Upper lobe of right lung (tissue), 1 donor: Measurements from ENCODE around the gene NPHP1. TPM values are rescaled to one million over a fixed set of nuclear protein-coding genes. Genes with fewer than 3 reads are reported as not detected.
"Not testable (repeated sequence)": the region's sequence is repeated elsewhere in the genome, so short reads cannot be mapped to it uniquely, and the experiment has no call there.

ENCODE experiments used
- ATAC-seq: fragments of 200-7000 bp; cut with Tn5 transposase; one replicate; pipeline ENCODE4 v1.9.1; 2020; ENCODE audit warnings: mild to moderate bottlenecking, moderate library complexity
- DNase-seq: peaks from one replicate; pipeline ENCODE4 v3.0.0-alpha.2; 2020
- H3K27ac ChIP-seq: fragments of 200-600 bp; one replicate; pipeline ENCODE4 v1.8.0; 2022
- H3K27me3 ChIP-seq: fragments of 200-600 bp; one replicate; pipeline ENCODE4 v1.8.0; 2022; ENCODE audit warnings: mild to moderate bottlenecking
- H3K36me3 ChIP-seq: fragments of 200-600 bp; one replicate; pipeline ENCODE4 v1.8.0; 2022
- H3K4me1 ChIP-seq: fragments of 200-600 bp; one replicate; pipeline ENCODE4 v1.8.0; 2022
- H3K4me3 ChIP-seq: fragments of 200-600 bp; one replicate; pipeline ENCODE4 v1.8.0; 2022; ENCODE audit warnings: mild to moderate bottlenecking
- H3K9me3 ChIP-seq: fragments of 200-600 bp; one replicate; pipeline ENCODE4 v1.8.0; 2022
- CTCF ChIP-seq: fragments of 200-600 bp; IDR thresholded peaks from one replicate; pipeline ENCODE4 v1.8.0; 2022; ENCODE audit warnings: antibody characterized with exemption
- intact Hi-C: fragments of 100-400 bp; cut with DNase I; formaldehyde crosslinking; loops from one replicate; pipeline ENCODE4 v1.11.0; 2022
- long read RNA-seq: library from polyadenylated mRNA; unstranded; transcript quantifications from one replicate; pipeline ENCODE4 v2.0.0, GENCODE V29; 2021
- total RNA-seq: library from RNA; stranded (reverse); fragmentation: NEBNext Ultra II Directional; extraction: Animal tissue kit (Norgen Biotek cat#: 25700); gene quantifications from one replicate; pipeline ENCODE4 v1.2.1, GENCODE V29; 2021
- donor health status: DM: no; HTN: yes; CAD: no; lungs with severe emphysema.

NPHP1 gene
- 4.1 TPM for total RNA-seq
- long read RNA-seq, partial matches to known transcripts = 0 of 5 reads
- long read RNA-seq, other reads (novel, unspliced or antisense) = 3 of 5 reads

- Histone ChIP-seq H3K9me3 (no peaks in the 10 kb centered on the region), H3K27ac (peak within 1 kb of the TSS; percentile 64), H3K36me3 (no peaks in the 10 kb centered on the region), H3K4me1 (no peaks in the 10 kb centered on the region), H3K4me3 (peak within 1 kb of the TSS; percentile 70), H3K27me3 (no peaks in the 10 kb centered on the region)
- peak; percentile 92 for DNase-seq
- no peak for TF ChIP-seq CTCF
- ATAC-seq = peak; percentile 99
- intact Hi-C loops = no loop called here
Measured at GRCh38 chr2:110204408-110205385, at the start of gene NPHP1. Gene NPHP1, minus strand, starts transcription at chr2:110205013. Its CDS starts 45 bp downstream, at chr2:110204968.

- H3K4me3 ChIP-seq, H3K27ac ChIP-seq, DNase-seq, intact Hi-C loops, H3K36me3 ChIP-seq, H3K4me1 ChIP-seq, H3K27me3 ChIP-seq, H3K9me3 ChIP-seq, ATAC-seq: not testable (repeated sequence)
Measured at GRCh38 chr2:110248081-110248795, 43.4 kb upstream of the NPHP1 start.

- DNase-seq, H3K36me3 ChIP-seq, H3K27ac ChIP-seq, H3K4me1 ChIP-seq, intact Hi-C loops, H3K9me3 ChIP-seq, H3K4me3 ChIP-seq, H3K27me3 ChIP-seq: not testable (repeated sequence)
- peak; percentile 67 for ATAC-seq
Measured at GRCh38 chr2:110245488-110246435, 40.9 kb upstream of the NPHP1 start.

- H3K4me1 ChIP-seq, H3K27me3 ChIP-seq, H3K27ac ChIP-seq, DNase-seq, H3K36me3 ChIP-seq, intact Hi-C loops, H3K9me3 ChIP-seq, ATAC-seq, H3K4me3 ChIP-seq: not testable (repeated sequence)
Measured at GRCh38 chr2:110243283-110243682, 38.5 kb upstream of the NPHP1 start.

GRCh38 chr2:110234514-110234913 lies 29.7 kb upstream of the NPHP1 start:
- intact Hi-C loops, H3K4me1 ChIP-seq, H3K9me3 ChIP-seq, H3K27me3 ChIP-seq, H3K36me3 ChIP-seq, H3K27ac ChIP-seq, ATAC-seq, H3K4me3 ChIP-seq, DNase-seq: not testable (repeated sequence)

- H3K27ac ChIP-seq, intact Hi-C loops, H3K4me3 ChIP-seq, H3K36me3 ChIP-seq, ATAC-seq, H3K9me3 ChIP-seq, H3K4me1 ChIP-seq, DNase-seq: not testable (repeated sequence)
- peaks cover 18% of the 10 kb centered on the region for H3K27me3 ChIP-seq
Measured at GRCh38 chr2:110229886-110230285, 25.1 kb upstream of the NPHP1 start.

GRCh38 chr2:110222626-110223025 lies 17.8 kb upstream of the NPHP1 start:
- intact Hi-C loops, DNase-seq, ATAC-seq, H3K4me1 ChIP-seq, H3K27ac ChIP-seq, H3K9me3 ChIP-seq, H3K36me3 ChIP-seq, H3K4me3 ChIP-seq: not testable (repeated sequence)
- H3K27me3 ChIP-seq = peaks cover 14% of the 10 kb centered on the region

GRCh38 chr2:110221938-110222337 lies 17.1 kb upstream of the NPHP1 start:
- no peak overlapping the region for H3K27ac ChIP-seq
- H3K27me3 ChIP-seq = peaks cover 7% of the 10 kb centered on the region
- no peaks in the 10 kb centered on the region for H3K4me1 ChIP-seq
- H3K9me3 ChIP-seq = no peaks in the 10 kb centered on the region
- DNase-seq = no peak
- intact Hi-C loops = no loop called here
- H3K36me3 ChIP-seq = no peaks in the 10 kb centered on the region
- ATAC-seq = no peak
- H3K4me3 ChIP-seq = no peak overlapping the region
- no peak for TF ChIP-seq CTCF
